ENCODE measurements around the gene SLC35E2B.

GRCh38 chr1:1622010-1622787 is 70.4 kb downstream of the SLC35E2B start:
- TF ChIP-seq, protein P1, sequence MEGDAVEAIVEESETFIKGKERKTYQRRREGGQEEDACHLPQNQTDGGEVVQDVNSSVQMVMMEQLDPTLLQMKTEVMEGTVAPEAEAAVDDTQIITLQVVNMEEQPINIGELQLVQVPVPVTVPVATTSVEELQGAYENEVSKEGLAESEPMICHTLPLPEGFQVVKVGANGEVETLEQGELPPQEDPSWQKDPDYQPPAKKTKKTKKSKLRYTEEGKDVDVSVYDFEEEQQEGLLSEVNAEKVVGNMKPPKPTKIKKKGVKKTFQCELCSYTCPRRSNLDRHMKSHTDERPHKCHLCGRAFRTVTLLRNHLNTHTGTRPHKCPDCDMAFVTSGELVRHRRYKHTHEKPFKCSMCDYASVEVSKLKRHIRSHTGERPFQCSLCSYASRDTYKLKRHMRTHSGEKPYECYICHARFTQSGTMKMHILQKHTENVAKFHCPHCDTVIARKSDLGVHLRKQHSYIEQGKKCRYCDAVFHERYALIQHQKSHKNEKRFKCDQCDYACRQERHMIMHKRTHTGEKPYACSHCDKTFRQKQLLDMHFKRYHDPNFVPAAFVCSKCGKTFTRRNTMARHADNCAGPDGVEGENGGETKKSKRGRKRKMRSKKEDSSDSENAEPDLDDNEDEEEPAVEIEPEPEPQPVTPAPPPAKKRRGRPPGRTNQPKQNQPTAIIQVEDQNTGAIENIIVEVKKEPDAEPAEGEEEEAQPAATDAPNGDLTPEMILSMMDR (IDR thresholded peaks at IDR 0.05), result no peak
- TF ChIP-seq POLR2A (IDR thresholded peaks at IDR 0.05), result no peak

Data from heart left ventricle (tissue), 13 donors.